VCaP (cell line): ENCODE measurements around the gene NGDN.

Source experiments
- H3K27ac ChIP-seq: fragments of 450-650 bp; 2 replicates; pipeline ENCODE4 v1.5.1; 2017
- CTCF ChIP-seq: fragments of 450-650 bp; conservative IDR thresholded peaks from 2 replicates; pipeline ENCODE4 v1.5.1; 2017; ENCODE audit warnings: mild to moderate bottlenecking, moderate library complexity

The NGDN gene

GRCh38 chr14:23436327-23437132, 33.0 kb upstream of the NGDN start:
- no peak for TF ChIP-seq CTCF
- no peak overlapping the region for H3K27ac ChIP-seq

GRCh38 chr14:23437133-23438100, 32.1 kb upstream of the NGDN start:
- H3K27ac ChIP-seq = no peak overlapping the region
- TF ChIP-seq CTCF = no peak

- H3K27ac ChIP-seq = no peak overlapping the region
- TF ChIP-seq CTCF = no peak
These were observed 31.2 kb upstream of the NGDN start for GRCh38 chr14:23438101-23438971.

- no peak overlapping the region for H3K27ac ChIP-seq
- TF ChIP-seq CTCF = no peak
These were observed 30.2 kb upstream of the NGDN start for GRCh38 chr14:23439107-23439835.

- no peak for TF ChIP-seq CTCF
- peak overlapping the region; percentile 19; the same call in 1 of the 2 replicates for H3K27ac ChIP-seq
These were observed 28.4 kb upstream of the NGDN start for GRCh38 chr14:23441076-23441475.

GRCh38 chr14:23442721-23443356, 26.7 kb upstream of the NGDN start:
- H3K27ac ChIP-seq = no peak overlapping the region
- TF ChIP-seq CTCF = no peak
